Natural killer cell (primary cell): ENCODE measurements around the gene BICDL2. TPM values are rescaled to one million over a fixed set of nuclear protein-coding genes. Genes with fewer than 3 reads are reported as not detected.

Source experiments
- ATAC-seq, 3 donors: fragments of 150-1000 bp in 2 of 3; fragments of 200-7000 bp in 1 of 3; cut with Tn5 transposase; 1 replicate in 1 of 3; 2 replicates in 2 of 3; pipeline ENCODE4 v1.10.0; 2021; ENCODE audit warnings: mild to moderate bottlenecking in 2 of 3, moderate library complexity in 2 of 3
- DNase-seq, 2 donors: peaks; one replicate each; pipeline versions ENCODE4 v3.0.0 to v3.0.0-alpha.2; 2013 to 2021; ENCODE audit warnings: mixed read lengths in 1 of 2
- H3K27ac ChIP-seq: one replicate; pipeline ENCODE4 v1.5.1; 2013; ENCODE audit warnings: mild to moderate bottlenecking, low read length
- H3K27me3 ChIP-seq: one replicate; pipeline ENCODE4 v1.6.1; 2013; ENCODE audit warnings: low read length; ENCODE audit not compliant: control insufficient read depth, insufficient read depth
- H3K36me3 ChIP-seq: one replicate; pipeline ENCODE4 v1.6.1; 2013; ENCODE audit warnings: low read length; ENCODE audit not compliant: control insufficient read depth, insufficient read depth
- H3K4me1 ChIP-seq: one replicate; pipeline ENCODE4 v1.6.1; 2013; ENCODE audit warnings: low read length; ENCODE audit not compliant: control insufficient read depth, insufficient read depth
- H3K4me3 ChIP-seq: one replicate; pipeline ENCODE4 v1.5.1; 2013; ENCODE audit warnings: low read length
- H3K9me3 ChIP-seq: one replicate; pipeline ENCODE4 v1.6.1; 2013; ENCODE audit warnings: low read length; ENCODE audit not compliant: control insufficient read depth, insufficient read depth
- H3K27ac Mint-ChIP-seq, 2 donors: one replicate each; pipeline ENCODE4 v1.8.0; 2022; ENCODE audit warnings: mild to moderate bottlenecking in 2 of 2, mixed read lengths in 2 of 2, moderate library complexity in 1 of 2
- H3K27me3 Mint-ChIP-seq, 2 donors: one replicate each; pipeline ENCODE4 v1.8.0; 2022; ENCODE audit warnings: low read depth in 2 of 2, mixed read lengths in 2 of 2
- H3K36me3 Mint-ChIP-seq: one replicate; pipeline ENCODE4 v1.8.0; 2022; ENCODE audit warnings: mixed read lengths
- H3K4me1 Mint-ChIP-seq, 2 donors: one replicate each; pipeline ENCODE4 v1.8.0; 2022; ENCODE audit warnings: mixed read lengths in 2 of 2
- H3K4me3 Mint-ChIP-seq: one replicate; pipeline ENCODE4 v1.8.0; 2022; ENCODE audit warnings: mild to moderate bottlenecking, moderate library complexity, mixed read lengths
- H3K9me3 Mint-ChIP-seq, 2 donors: one replicate each; pipeline ENCODE4 v1.8.0; 2022; ENCODE audit warnings: mixed read lengths in 2 of 2
- WGBS: methylation state at CpG from one replicate; pipeline ENCODE4 v1.1.7; 2013; ENCODE audit warnings: missing lambda C conversion rate; ENCODE audit not compliant: insufficient coverage; 5-methylcytosine and 5-hydroxymethylcytosine counted together
- intact Hi-C: fragments of 100-400 bp; cut with micrococcal nuclease; formaldehyde crosslinking; loops from one replicate; pipeline ENCODE4 v1.14.2; 2022
- total RNA-seq, 4 donors: library from RNA; stranded (reverse); fragments of 120-200 nt in 1 of 4; gene quantifications; one replicate each; pipeline versions ENCODE4 v1.2.3 to v1.2.4, GENCODE V29; 2013 to 2022
- TF ChIP-seq, protein P1 (sequence below): fragments of 200-600 bp; IDR thresholded peaks from one replicate; pipeline ENCODE4 v1.8.0; 2022; ENCODE audit warnings: antibody characterized with exemption

Gene BICDL2
- total RNA-seq, 3 donors from 2014 or later (not counting 1 experiment from before 2014, with no cell fraction given) = not detected

DNA sequence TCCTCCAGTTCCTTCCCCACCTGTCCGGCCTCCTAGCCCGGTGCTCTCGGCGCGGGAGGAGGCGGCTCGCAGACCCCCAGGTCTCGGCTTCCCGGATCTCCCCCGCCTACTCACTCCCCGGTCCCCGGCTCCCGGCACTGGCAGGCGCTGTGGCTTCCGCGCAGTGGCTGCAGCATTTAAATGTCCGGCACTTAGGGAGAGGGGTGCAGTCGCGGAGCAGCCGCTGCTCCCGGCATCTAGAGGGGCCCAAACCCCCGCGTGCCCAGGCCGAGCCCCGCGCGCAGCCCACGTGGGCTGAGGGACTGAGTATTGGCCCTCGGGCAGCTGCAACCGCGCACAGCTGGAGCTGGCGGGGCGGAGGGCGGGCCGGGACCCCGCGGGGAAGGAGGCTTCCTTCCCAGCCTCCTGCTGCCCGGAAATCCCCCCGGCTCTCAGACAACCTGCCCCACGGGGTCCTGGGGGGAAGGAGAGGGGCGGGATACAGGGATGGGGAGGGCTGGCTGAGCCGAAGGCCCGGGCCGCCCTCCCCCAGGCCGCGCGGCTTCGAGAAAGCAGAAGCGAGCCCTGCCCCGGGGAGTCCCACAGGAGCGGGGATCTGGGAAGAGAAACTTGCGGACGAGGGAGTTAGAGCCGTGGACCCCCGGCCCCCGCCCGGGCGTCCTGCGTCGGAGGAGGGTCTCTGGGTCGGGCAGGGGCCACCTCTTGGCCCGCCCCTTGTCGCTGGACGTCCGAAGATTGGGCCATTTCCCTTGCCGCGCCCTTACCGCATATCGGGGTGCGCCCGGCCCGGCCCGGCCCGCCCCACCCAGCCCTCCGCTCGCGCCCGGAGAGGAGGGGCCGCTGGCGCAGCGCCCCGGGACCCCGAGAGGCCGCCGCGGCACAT, 9.3 kb upstream of the BICDL2 start, which contains the start of gene MMP25:
MMP25 (plus strand) TSS at position 804 of the 883 bp plus-strand sequence. CDS start 357 bp downstream, outside the sequence.
- Mint-ChIP-seq H3K9me3 (no peaks in the 10 kb centered on the region), H3K36me3 (no peaks in the 10 kb centered on the region), H3K27ac (no peak within 1 kb of the TSS), H3K4me1 (peaks cover 22 to 35% of the 10 kb centered on the region in 2 donors), H3K4me3 (peak within 1 kb of the TSS; percentile 67), H3K27me3 (peaks cover 24 to 30% of the 10 kb centered on the region in 2 donors)
- WGBS = under 1% methylated on average over 84 of the region's 86 CpGs
- intact Hi-C loops = no loop called here
- H3K4me3 ChIP-seq = peak within 1 kb of the TSS; percentile 34
- peak; percentile 36 to 57 (median 41) for ATAC-seq
- H3K27me3 ChIP-seq = peaks cover 34% of the 10 kb centered on the region
- TF ChIP-seq, protein P1, sequence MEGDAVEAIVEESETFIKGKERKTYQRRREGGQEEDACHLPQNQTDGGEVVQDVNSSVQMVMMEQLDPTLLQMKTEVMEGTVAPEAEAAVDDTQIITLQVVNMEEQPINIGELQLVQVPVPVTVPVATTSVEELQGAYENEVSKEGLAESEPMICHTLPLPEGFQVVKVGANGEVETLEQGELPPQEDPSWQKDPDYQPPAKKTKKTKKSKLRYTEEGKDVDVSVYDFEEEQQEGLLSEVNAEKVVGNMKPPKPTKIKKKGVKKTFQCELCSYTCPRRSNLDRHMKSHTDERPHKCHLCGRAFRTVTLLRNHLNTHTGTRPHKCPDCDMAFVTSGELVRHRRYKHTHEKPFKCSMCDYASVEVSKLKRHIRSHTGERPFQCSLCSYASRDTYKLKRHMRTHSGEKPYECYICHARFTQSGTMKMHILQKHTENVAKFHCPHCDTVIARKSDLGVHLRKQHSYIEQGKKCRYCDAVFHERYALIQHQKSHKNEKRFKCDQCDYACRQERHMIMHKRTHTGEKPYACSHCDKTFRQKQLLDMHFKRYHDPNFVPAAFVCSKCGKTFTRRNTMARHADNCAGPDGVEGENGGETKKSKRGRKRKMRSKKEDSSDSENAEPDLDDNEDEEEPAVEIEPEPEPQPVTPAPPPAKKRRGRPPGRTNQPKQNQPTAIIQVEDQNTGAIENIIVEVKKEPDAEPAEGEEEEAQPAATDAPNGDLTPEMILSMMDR = no peak
- peaks cover 56% of the 10 kb centered on the region for H3K4me1 ChIP-seq
- no peaks in the 10 kb centered on the region for H3K9me3 ChIP-seq
- peak in 1 of 2 donors; percentile 19 for DNase-seq
- no peaks in the 10 kb centered on the region for H3K36me3 ChIP-seq
- H3K27ac ChIP-seq = no peak within 1 kb of the TSS

DNA sequence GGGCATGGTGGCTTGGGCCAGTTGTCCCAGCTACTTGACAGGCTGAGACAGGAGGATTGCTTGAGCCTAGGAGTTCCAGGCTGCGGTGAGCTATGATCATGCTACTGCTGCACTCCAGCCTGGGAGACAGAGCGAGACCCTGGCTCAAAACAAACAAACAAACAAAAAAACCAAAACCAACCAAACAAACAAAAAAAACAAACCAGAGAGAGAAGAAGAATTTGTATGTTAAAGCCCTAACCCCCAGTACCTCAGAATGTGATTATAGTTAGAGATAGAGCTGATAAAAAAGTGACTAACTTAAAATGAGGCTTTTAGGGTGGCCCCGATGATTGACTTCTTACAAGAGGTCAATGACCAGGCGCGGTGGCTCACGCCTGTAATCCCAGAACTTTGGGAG, 8.0 kb upstream of the BICDL2 start:
- intact Hi-C loops = no loop called here
- Mint-ChIP-seq H3K4me3 (peak overlapping the region; percentile 67), H3K27ac (no peak overlapping the region), H3K27me3 (peaks cover 30% of the 10 kb centered on the region in 2 donors), H3K9me3 (no peaks in the 10 kb centered on the region), H3K36me3 (no peaks in the 10 kb centered on the region), H3K4me1 (peaks cover 17 to 30% of the 10 kb centered on the region in 2 donors)
- Histone ChIP-seq H3K27me3 (peaks cover 38% of the 10 kb centered on the region), H3K36me3 (no peaks in the 10 kb centered on the region), H3K27ac (no peak overlapping the region), H3K4me3 (no peak overlapping the region), H3K9me3 (no peaks in the 10 kb centered on the region), H3K4me1 (peaks cover 44% of the 10 kb centered on the region)
- 92% methylated on average over 5 of the region's 6 CpGs for WGBS
- TF ChIP-seq, protein P1 = no peak
- DNase-seq (no peak), ATAC-seq (no peak)

DNA sequence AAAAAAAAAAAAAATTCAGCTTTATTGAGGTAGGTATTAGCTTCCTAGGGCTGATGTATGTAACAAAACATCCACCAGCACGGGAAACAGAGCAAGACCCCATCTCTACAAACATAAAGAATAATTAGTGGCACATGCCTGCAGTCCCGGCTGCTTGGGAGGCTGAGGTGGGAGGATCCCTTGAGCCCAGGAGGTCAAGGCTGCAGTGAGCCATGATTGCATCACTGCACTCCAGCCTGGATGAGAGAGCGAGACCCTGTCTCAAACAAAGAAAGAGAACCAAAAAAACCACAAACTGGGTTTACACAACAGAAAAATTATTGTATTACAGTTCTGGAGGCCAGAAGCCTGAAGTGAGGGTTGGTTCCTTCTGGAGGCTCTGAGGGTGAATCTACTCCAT, 5.6 kb upstream of the BICDL2 start:
- WGBS = 86% methylated on average over 1 of the region's 3 CpGs

More for the DNA sequence above, 5.6 kb upstream of the BICDL2 start:
- Mint-ChIP-seq H3K27me3 (peaks cover 22 to 37% of the 10 kb centered on the region in 2 donors), H3K36me3 (no peaks in the 10 kb centered on the region), H3K4me1 (peaks cover 11 to 18% of the 10 kb centered on the region in 2 donors), H3K27ac (no peak overlapping the region), H3K4me3 (no peak overlapping the region), H3K9me3 (no peaks in the 10 kb centered on the region)
- no peak for DNase-seq
- Histone ChIP-seq H3K27me3 (peaks cover 54% of the 10 kb centered on the region), H3K9me3 (no peaks in the 10 kb centered on the region), H3K36me3 (no peaks in the 10 kb centered on the region), H3K4me3 (no peak overlapping the region), H3K27ac (no peak overlapping the region), H3K4me1 (peaks cover 28% of the 10 kb centered on the region)
- TF ChIP-seq, protein P1 = no peak
- intact Hi-C loops = no loop called here
- ATAC-seq = no peak
